ENCODE data around the gene GAS6. TPM values are rescaled to one million over a fixed set of nuclear protein-coding genes. Genes with fewer than 3 reads are reported as not detected.

The GAS6 gene
- total RNA-seq, 2 experiments from 2014 or later, result 0.16 to 0.27 TPM

- no peak for DNase-seq
- H3K4me1 Mint-ChIP-seq, result no peaks in the 10 kb centered on the region
- no peaks in the 10 kb centered on the region for H3K9me3 Mint-ChIP-seq
- no peaks in the 10 kb centered on the region for H3K36me3 Mint-ChIP-seq
- H3K27ac Mint-ChIP-seq, result no peak overlapping the region
- H3K4me3 Mint-ChIP-seq, result no peak overlapping the region
- peaks cover 7% of the 10 kb centered on the region for H3K27me3 Mint-ChIP-seq
Observed at GRCh38 chr13:113787694-113788093, 76.2 kb downstream of the GAS6 start.

GRCh38 chr13:113786262-113786841 is 77.5 kb downstream of the GAS6 start:
- no peak overlapping the region for H3K4me3 Mint-ChIP-seq
- H3K4me1 Mint-ChIP-seq, result no peaks in the 10 kb centered on the region
- H3K9me3 Mint-ChIP-seq, result no peaks in the 10 kb centered on the region
- H3K27me3 Mint-ChIP-seq, result peaks cover 7% of the 10 kb centered on the region
- no peak overlapping the region for H3K27ac Mint-ChIP-seq
- no peak for DNase-seq
- H3K36me3 Mint-ChIP-seq, result no peaks in the 10 kb centered on the region

GRCh38 chr13:113785051-113786010 is 78.5 kb downstream of the GAS6 start:
- no peak for DNase-seq
- Mint-ChIP-seq H3K36me3 (no peaks in the 10 kb centered on the region), H3K27ac (no peak overlapping the region), H3K4me3 (no peak overlapping the region), H3K9me3 (no peaks in the 10 kb centered on the region), H3K27me3 (peaks cover 7% of the 10 kb centered on the region), H3K4me1 (no peaks in the 10 kb centered on the region)

DNA sequence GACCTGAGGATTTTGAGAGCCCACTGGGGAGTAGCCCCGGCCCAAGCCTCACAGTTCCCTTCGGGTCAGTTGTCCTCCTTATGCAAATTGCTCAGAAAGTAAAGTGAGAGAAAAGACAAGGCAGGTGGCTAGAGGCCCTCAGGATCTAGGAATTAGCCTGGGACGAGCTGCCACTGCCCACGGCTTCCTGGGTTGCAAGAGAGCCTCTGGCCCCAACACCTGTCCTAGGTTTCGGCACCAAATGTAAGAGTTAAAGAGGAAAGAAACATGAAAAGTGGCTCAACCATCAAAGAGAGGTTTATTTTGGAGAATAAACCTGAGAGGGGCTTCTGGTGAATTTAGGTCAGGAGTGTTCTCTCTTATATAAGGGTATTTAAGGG is 79.2 kb downstream of the GAS6 start:
- no peak overlapping the region for H3K4me3 Mint-ChIP-seq
- no peaks in the 10 kb centered on the region for H3K9me3 Mint-ChIP-seq
- DNase-seq, result no peak
- no peaks in the 10 kb centered on the region for H3K4me1 Mint-ChIP-seq
- no peaks in the 10 kb centered on the region for H3K36me3 Mint-ChIP-seq
- peaks cover 7% of the 10 kb centered on the region for H3K27me3 Mint-ChIP-seq
- H3K27ac Mint-ChIP-seq, result no peak overlapping the region

DNA sequence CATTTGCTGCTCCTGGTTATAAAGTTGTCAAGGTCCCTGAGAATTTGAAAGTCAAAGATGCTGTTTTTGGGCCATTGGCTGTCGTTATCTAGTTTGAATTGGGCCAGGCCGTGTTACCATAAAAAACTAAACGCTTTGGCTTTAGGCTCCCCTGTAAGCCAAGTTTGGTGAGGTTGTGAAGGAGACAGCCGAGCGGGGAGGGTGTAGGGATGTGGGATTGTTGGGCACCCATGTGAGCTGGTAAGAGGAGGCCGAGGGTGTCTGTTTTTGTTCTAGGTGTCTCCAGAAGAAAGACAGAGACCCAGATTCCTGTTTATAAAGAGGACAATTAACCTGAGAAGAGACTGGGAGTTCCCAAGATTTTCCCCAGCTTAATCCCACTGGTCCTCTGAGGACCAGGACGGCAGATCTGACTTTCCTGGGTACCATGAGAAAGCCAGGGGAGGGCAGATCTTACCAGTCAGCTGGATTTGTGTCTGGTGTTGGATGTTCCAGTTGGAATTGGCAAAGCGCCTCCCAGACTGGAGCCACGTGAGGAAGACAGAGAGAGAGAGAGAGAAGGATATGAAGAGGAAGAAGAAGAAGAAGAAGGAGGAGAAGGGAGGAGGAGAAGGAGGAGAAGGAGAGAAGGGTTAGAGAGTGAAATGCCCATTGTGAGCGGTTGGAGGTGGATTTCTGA is 79.8 kb downstream of the GAS6 start:
- DNase-seq, result no peak
- Mint-ChIP-seq H3K9me3 (no peaks in the 10 kb centered on the region), H3K36me3 (no peaks in the 10 kb centered on the region), H3K4me3 (no peak overlapping the region), H3K27me3 (peaks cover 8% of the 10 kb centered on the region), H3K27ac (no peak overlapping the region), H3K4me1 (no peaks in the 10 kb centered on the region)

- Mint-ChIP-seq H3K9me3 (no peaks in the 10 kb centered on the region), H3K27me3 (peaks cover 10% of the 10 kb centered on the region), H3K4me1 (no peaks in the 10 kb centered on the region), H3K4me3 (no peak overlapping the region), H3K36me3 (no peaks in the 10 kb centered on the region), H3K27ac (no peak overlapping the region)
- DNase-seq, result no peak
Observed at GRCh38 chr13:113783200-113783881, 80.5 kb downstream of the GAS6 start.

DNA sequence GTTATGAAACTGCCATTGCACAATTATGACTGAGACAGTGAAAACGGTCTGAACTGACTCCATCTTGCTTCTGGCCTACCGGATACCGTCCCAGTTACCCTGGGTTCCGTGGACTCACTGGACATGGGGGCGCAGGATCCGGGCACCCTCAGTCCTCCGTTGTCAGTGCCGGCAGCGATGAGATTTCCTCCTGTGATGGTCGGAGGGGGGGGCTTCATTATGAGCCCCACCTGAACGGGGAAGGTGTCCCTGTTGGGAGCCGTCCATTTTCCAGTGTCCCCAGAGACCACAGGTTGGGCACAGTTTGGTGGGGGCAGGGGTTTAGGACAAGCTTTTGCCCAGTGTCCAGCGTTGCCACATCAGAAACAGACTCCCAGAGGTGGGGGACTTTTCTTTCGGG is 81.4 kb downstream of the GAS6 start:
- Mint-ChIP-seq H3K36me3 (no peaks in the 10 kb centered on the region), H3K27me3 (peaks cover 10% of the 10 kb centered on the region), H3K27ac (no peak overlapping the region), H3K4me1 (no peaks in the 10 kb centered on the region), H3K9me3 (no peaks in the 10 kb centered on the region), H3K4me3 (no peak overlapping the region)
- no peak for DNase-seq

GRCh38 chr13:113781571-113781970 is 82.3 kb downstream of the GAS6 start:
- Mint-ChIP-seq H3K4me1 (no peaks in the 10 kb centered on the region), H3K27me3 (peaks cover 16% of the 10 kb centered on the region), H3K4me3 (no peak overlapping the region), H3K36me3 (no peaks in the 10 kb centered on the region), H3K27ac (no peak overlapping the region), H3K9me3 (no peaks in the 10 kb centered on the region)
- DNase-seq, result no peak

DNA sequence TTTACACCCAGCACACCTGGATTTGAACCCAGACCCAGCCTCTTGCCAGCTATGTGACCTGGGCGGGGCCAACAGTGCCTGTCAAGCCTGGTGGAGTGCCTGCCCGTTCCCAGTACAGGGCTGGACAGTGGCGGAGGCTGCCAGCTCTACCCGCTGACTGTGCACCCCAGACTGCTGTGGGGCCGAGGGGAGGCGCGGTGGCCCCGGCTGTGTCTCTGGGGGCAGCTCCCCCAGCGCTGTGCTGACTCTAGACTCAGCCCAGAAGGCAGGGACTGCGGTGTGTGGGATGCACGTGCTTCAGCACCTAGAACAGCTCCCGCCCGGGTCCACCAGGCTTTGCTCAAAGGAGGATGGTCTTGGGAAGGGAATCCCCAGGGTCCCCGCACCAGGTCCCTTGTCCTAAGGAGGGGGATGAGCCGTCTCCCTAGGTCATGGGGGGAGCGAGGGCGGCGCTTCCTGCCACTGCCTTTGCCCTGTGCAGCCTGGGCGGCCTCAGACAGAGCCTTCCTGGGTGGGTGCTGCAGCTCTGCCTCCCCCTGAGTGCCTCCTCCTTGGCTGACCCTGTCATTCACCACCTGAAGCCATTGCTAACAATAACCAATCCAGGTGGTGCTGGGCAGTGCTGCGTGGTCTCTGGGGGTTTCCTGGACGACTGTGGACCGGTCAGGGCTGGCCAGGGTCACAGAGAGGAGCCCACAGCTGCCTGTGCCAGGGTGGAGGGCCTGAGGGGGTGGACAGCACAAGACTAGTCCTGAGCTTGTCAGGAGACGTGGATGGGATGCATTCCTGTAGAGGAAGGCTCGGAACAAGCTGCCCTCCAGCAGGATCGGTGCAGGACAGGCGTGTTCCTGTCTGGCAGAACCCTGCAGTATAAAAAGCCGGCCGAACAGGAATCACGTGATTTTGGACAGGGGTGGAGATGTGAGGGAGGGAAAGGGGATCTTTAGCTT is 86.3 kb downstream of the GAS6 start:
- H3K9me3 Mint-ChIP-seq, result peaks cover 2% of the 10 kb centered on the region
- no peak overlapping the region for H3K4me3 Mint-ChIP-seq
- H3K4me1 Mint-ChIP-seq, result no peaks in the 10 kb centered on the region
- no peak overlapping the region for H3K27ac Mint-ChIP-seq
- no peak for DNase-seq
- peaks cover 16% of the 10 kb centered on the region for H3K27me3 Mint-ChIP-seq
- H3K36me3 Mint-ChIP-seq, result no peaks in the 10 kb centered on the region

- DNase-seq, result no peak
- Mint-ChIP-seq H3K9me3 (peaks cover 6% of the 10 kb centered on the region), H3K27ac (no peak overlapping the region), H3K4me3 (no peak overlapping the region), H3K36me3 (no peaks in the 10 kb centered on the region), H3K4me1 (peaks cover 4% of the 10 kb centered on the region), H3K27me3 (peaks cover 16% of the 10 kb centered on the region)
Observed at GRCh38 chr13:113776231-113777125, 87.4 kb downstream of the GAS6 start.

DNA sequence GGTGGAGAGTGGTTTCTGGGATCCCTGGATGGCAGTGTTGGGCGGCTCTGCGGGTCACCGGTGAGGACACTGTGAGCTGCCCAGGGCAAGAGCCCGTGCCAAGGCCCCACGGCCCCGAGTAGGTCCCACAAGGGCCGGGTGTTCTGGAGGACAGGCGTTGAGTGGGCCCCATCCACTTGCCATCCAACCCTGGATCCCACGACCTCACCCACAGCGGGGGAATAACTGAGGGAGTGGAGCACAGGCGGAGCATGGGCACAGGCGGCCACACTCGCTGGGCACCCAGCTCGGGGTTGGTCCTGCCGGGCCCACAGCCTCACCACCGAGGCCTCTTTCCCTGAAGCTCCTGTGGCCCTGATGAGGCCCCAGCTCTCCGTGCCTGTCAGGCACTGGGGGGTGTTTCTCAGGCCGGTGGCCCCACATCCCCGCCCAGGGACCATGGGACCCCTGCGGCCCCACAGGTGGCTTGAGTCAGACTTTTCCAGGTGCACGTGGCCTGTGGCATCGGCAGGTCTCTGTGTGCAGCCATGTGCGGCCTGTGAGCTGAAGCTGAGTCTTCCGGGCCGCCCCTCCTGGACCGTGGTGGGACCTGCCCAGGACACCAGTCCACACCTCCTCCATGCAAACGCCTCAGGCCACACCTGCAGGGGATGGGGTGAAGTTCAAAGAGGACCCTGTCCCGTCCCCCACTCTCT is 88.3 kb downstream of the GAS6 start:
- Mint-ChIP-seq H3K27ac (no peak overlapping the region), H3K4me3 (no peak overlapping the region), H3K27me3 (peaks cover 16% of the 10 kb centered on the region), H3K9me3 (peaks cover 6% of the 10 kb centered on the region), H3K36me3 (no peaks in the 10 kb centered on the region), H3K4me1 (peaks cover 4% of the 10 kb centered on the region)
- no peak for DNase-seq

DNA sequence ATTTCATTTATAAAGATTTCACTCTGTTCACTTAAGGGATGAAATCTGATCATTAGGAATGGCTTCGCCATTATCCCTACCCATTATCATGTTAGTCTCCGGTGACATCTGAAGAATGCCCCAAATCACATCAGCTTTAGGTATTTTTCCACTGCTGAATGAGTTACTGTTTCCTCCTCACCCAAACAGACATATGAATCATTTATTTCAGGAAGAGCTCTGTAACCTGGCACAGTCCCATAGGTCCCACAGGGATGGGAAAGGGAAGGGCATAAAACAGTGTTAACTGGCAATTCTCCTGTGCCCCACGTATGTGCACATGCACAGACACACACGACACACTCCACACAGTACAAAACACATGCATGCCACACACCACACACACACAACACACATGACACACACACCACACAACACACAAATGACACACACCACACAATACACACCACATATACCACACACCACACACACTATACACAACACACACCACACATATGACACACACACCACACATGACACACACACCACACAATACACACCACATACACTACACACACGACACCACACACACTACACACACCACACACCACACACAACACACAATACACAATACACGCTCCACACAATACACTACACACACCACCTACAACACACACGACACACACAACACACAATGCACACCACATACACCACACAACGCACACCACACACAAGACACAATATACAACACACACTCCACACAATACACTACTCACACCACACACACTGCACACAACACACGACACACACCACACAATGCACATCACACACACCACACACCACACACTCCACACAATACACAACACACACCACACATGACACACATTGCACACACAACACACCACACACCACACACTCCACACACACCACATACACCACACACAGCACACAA is 89.4 kb downstream of the GAS6 start:
- H3K36me3 Mint-ChIP-seq, result no peaks in the 10 kb centered on the region
- peaks cover 4% of the 10 kb centered on the region for H3K4me1 Mint-ChIP-seq
- DNase-seq, result no peak
- no peak overlapping the region for H3K27ac Mint-ChIP-seq
- H3K9me3 Mint-ChIP-seq, result peaks cover 6% of the 10 kb centered on the region
- peaks cover 15% of the 10 kb centered on the region for H3K27me3 Mint-ChIP-seq
- no peak overlapping the region for H3K4me3 Mint-ChIP-seq

Measured in activated naive CD8-positive, alpha-beta T cell treated with anti-CD3 and anti-CD28 coated beads for 36 hours (primary cell).